Measurements from ENCODE around the gene TUBA4B.
"Not testable (repeated sequence)": the region's sequence is repeated elsewhere in the genome, so short reads cannot be mapped to it uniquely, and the experiment has no call there.

Gene TUBA4B

DNA sequence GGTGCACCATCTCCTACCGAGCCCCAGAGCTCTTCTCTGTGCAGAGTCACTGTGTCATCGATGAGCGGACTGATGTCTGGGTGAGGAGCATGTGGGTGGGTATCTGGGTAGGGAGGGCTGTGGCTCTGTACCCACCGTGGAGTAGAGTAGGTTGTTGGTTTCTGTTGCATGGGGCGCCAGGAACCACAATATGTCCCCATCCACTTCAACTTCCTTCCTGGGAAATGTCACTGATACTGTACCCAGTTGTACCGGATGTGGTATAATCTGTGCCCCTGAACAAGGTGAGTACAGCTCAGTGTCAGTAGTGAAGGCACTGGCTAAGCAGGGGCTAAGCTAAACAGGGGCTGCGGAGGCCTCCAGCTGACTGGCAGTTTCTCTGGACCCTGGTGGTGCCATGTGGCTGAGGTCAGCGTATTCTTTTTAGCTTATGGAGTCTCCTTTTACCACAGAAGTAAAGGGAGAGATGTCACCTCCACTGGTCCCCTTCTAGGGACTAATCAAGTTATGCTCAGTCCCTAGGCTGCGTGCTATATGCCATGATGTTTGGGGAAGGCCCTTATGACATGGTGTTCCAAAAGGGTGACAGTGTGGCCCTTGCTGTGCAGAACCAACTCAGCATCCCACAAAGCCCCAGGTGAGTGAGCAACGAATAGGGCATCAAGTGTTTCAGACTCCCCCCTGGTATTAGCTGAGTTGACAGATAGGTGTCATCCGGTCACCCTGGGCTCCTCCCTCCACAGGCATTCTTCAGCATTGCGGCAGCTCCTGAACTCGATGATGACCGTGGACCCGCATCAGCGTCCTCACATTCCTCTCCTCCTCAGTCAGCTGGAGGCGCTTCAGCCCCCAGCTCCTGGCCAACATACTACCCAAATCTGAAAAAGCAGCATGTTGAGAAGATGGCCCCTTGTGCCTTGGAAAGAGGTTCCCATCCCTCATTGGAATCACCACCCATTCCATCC, 5.1 kb upstream of the TUBA4B start:
- peak; percentile 27 to 31 for DNase-seq (ENCODE audit: low read depth in 1 of 2, low spot score in 1 of 2)

DNA sequence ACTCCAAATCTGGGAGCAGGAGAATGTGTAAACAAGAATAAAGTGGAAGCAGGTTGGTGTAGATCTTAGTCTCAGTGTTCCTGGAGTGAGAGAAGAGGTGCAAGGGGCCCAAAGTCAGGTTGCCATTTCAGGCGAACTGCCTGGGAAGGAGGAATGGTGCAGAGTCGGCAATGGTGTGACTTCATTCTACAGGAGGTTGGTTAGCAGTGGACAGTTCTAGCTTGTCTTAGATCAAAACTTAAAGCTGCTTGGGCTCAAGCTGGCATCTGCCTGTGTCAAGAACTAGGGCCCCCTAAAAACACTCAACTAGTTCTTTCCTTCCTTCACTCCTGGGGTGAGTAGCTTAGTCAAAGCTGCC, 4.2 kb upstream of the TUBA4B start:
- DNase-seq (ENCODE audit: low read depth in 1 of 2, low spot score in 1 of 2): no peak

DNA sequence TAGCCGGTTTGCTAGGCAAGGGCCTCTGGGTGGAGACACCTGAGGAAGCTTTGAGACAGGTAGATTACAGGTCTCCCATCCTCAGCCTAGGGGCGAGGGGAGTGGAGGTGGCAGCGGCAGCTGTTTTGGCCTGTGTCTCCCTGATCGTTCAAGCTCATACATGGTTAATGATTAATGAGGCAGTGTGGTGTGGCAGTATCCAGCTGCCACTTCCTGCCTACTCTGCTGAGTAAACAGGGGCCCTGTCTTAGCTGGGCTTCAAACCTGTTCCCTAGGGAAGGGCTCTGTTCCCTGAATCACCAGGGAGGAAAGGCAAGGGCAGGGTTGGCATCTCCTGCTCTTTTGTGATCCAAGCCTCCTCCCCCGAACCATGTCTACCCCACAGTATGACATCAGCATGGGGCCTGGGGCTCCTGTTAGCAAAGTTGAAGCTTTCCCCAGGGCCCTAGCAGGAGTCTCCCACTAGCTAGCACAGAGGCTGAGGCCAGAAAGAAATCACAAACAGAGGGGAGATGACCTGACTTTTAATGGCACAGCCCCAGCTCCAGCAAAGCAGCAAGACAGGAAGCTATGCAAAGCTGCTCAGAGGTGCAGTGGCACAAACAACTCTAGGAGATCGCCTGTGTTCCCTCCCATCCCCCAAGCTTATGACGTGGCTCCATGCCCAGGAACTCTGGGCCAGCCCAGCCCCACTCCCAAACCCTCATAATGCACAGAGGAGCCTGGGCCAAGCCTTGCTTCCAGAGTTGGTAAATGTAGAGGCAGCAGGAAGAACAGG, 3.7 kb upstream of the TUBA4B start:
- peak in 1 of 2 donors; percentile 14 for DNase-seq (ENCODE audit: low read depth in 1 of 2, low spot score in 1 of 2)

DNA sequence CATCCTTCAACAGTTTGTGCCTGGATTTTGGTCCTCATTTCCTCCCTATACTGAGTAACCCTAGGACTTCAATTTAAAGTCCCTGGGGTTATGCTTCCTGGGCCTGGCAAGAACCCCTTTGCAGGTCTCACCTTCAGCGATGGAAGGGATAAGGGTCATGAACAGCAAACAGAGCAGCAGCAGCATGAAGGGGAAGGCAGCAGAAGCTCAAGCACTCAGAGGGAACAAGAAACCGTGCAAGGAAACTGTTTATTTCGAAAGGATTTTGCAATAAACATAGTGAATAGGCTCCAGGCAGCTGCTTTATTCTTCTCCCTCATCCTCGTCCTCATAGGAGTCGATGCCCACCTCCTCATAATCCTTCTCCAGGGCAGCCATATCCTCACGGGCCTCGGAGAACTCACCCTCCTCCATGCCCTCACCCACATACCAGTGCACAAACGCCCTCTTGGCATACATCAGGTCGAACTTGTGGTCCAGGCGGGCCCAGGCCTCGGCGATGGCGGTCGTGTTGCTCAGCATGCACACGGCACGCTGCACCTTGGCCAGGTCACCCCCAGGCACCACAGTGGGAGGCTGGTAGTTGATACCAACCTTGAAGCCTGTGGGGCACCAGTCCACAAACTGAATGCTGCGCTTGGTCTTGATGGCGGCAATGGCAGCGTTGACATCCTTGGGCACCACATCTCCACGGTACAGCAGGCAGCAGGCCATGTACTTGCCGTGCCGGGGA, 2.8 kb upstream of the TUBA4B start:
- no peak for DNase-seq (ENCODE audit: low read depth in 1 of 2, low spot score in 1 of 2)

DNA sequence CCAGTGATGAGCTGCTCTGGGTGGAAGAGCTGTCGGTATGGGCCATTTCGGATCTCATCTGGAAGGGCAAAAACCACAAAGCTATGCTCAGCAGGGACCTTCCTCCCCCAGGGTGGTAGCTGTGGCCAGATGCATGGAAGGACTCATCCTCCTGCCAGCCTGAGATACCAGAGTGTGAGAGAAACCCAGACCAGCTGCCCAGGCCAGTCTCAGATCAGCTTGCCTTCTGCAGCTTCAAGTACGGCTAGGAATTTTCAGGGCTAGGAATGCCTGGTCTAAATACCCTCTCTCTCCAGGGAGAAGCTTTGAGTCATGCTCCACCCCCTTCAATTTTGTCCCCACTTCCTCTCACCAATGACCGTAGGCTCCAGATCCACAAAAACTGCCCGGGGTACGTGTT, 1.4 kb upstream of the TUBA4B start:
- no peak for DNase-seq (ENCODE audit: low read depth in 1 of 2, low spot score in 1 of 2)

DNA sequence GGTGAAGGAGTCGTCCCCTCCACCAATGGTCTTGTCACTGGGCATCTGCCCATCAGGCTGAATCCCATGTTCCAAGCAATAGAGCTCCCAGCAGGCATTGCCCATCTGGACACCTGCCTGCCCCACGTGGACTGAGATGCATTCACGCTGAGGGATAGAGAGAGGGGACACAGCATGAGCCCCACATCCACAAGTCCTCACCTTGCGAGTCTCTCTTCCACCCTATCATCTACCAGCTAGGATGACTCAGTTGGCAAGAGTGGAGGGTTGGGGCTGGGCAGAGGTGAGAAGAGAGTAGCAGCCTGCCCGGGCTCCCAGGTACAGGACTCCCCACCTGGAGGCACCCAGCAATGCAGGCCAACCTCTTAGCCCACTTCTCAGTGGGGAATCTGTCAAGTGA, 959 bp upstream of the TUBA4B start:
- DNase-seq (ENCODE audit: low read depth in 1 of 2, low spot score in 1 of 2): peak in 1 of 2 donors; percentile 8

DNA sequence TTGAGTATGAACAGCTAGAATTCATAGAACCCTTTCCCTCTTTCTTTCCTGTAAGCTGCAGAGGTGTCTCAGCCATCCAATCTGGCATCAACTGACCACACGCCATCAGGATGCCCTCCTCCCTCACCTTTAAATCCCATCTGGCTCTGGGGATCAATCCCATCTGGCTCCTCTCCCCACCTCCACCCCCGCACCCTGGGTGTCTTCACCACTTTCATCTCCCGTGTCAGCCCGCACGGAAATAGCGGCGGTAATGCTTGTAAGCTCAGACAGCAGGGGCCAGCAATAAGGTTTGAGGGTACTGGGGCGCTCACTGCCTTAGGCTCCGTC, 508 bp upstream of the TUBA4B start:
- no peak for DNase-seq (ENCODE audit: low read depth in 1 of 2, low spot score in 1 of 2)

DNA sequence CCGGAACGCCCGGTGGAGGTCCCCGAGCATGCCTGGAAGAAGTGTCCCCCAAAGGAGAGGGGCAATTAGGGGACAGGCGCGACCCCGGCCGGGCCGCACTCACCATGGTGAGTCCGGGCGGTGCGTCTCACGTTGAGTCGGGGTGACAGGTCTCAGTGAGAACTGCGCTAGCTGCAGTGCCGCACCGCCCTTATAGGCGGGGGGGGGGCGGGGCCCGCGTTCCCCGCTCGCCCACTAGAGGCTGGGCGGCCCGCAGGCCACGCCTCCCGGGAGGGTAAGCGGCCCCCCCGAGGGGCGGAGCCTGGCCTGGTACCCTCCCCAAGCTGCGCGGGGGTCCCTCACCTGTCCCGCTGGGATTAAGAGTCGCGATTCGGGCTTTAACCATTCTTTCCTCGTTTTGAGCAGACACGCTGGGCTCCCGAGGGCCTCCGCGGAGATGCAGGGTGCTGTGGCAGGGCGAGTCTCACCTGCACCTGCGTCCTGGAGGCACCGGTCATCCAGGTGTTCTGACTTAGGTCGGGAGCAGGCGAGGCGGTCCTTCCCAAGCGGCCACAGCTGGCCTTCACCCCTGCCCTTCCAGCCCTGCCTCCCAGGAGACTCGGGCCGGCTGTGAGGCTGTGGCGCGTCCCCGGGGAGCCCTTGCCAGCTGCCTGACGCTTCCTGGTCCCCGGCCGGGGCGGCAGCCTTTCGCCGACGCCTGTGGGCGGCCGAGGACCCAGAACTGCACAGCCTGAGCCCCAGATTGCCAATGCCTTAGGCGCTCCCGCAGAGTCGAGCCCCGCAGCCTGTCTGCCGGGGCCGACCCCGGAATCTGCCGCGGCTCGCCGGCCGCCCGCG, 928 bp downstream of the TUBA4B start, which contains the start of gene TUBA4A:
TSS of gene TUBA4A (minus strand) at position 166 of the 837 bp plus-strand sequence. CDS start at position 106, 60 bp downstream.
- peak; percentile 88 to 89 for DNase-seq (ENCODE audit: low read depth in 1 of 2, low spot score in 1 of 2)

DNA sequence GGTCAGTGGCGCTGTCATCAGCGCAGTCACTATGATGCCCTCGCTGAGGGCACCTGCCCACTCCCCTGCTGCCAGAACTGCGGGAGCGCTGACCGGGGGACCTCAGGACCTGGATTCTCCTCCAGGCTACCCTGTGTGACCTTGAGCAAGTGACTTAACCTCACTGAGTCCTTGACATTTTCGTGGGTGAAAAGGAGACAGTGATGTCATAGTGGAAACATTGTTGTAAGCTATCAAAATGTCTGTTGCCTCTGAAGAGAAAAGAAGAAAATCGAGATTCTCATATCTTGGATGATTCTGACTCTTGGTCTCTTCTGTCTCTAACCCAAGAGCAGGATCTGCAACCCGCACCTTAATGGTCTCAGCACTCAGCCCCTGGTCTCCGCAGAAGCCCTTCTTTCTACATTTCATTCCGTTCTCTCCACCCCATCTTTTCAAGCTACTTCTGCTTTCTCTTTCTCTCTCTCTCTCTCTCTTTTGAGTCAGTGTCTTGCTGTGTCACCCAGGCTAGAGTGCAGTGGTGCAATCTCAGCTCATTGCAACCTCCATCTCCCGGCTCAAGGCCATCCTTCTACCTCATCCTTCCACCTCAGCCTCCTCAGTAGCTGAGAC, 1.7 kb downstream of the TUBA4B start:
- no peak for DNase-seq (ENCODE audit: low read depth in 1 of 2, low spot score in 1 of 2)

DNA sequence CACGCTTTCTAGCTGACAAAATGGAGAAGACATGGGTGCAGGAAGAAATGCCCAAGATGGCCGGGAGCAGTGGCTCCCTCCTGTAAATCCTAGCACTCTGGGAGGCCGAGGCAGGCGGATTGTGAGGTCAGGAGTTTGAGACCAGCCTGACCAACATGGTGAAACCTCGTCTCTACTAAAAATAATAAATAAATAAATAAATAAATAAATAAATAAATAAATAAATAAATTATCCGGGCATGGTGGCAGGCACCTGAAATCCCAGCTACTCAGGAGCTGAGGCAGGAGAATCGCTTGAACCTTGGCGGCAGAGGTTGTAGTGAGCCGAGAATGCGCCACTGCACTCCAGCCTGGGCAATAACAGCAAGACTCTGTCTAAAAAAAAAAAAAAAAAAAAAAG, 5.9 kb downstream of the TUBA4B start:
- DNase-seq (ENCODE audit: low read depth in 1 of 2, low spot score in 1 of 2): not testable (repeated sequence)

DNA sequence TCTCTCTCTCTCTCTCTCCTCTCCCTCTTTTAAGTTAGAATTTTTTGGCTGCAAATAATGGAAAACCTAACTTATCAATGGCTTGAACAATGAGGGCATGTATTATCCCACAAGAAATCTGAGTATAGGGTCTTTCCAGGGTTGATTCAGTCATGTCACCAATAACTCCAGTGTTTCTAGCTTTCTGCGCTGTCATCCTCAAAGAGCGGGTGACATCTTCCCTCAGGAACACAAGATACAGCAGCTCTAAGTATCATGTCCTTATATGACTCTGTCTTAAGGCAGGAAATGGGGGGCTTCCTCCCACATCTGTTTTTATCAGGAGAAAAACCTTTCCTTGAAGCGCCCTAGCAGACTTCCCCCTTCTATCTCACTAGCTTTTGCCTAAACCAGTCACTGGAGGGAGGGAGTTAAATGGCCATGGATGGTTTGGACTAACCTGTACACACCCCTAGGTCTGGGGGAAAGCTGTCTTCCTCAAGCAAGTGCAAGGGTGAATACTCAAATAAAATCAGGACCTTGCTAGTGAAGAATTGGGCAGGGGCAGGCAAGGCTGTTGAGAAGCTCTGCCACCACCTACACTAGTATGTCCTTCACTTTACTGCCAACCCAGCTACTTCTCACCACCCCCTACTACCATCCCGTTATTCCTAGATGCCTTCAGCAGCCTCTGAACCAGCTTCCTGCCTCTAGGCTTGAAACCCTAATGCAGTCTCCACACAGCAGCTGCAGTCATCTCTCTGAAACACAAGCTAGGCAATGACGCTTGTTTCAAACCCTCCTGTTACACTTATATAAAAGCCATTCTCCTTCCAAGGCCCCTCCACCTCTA, 8.2 kb downstream of the TUBA4B start:
- DNase-seq (ENCODE audit: low read depth in 1 of 2, low spot score in 1 of 2): no peak

DNA sequence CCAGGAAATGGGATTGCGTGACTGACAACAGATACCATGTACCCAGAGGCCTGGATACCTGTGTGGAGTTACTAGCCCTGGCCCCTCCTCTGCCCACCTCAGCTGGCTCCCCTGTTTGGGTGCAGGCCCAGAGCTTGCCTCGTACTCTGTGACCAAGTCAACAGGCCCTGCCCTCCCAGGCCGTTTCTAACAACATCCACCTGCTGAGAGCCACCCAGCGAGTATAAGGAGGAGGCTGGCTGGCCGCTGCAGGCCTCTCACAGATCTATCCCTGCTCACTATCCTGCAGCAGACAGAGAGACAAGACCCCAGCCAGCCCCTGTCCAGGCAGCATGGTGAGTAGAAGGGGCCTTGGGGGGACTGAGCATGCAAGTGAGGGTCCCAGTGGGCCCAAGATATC, 13.2 kb downstream of the TUBA4B start:
- DNase-seq (ENCODE audit: low read depth in 1 of 2, low spot score in 1 of 2): no peak

DNA sequence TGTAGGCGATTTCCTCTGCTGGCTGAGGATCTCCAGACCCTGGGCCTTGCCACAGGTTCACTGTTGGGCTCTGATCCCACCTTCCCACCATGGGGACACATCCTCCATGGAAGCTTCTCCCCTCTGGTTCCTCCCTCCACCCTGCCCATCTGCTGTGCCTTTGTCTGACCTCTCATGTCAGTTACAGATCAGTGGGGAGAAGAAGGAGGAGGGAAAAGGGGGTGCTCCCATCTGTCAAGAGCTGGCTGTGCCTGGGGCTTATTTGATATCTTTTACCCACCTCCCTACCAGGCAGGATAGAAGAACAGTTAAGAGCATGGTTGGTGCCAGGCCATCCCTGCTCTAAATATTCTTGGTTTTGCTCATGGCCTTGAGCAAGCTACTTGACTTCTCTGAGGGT, 13.8 kb downstream of the TUBA4B start:
- no peak for DNase-seq (ENCODE audit: low read depth in 1 of 2, low spot score in 1 of 2)

DNA sequence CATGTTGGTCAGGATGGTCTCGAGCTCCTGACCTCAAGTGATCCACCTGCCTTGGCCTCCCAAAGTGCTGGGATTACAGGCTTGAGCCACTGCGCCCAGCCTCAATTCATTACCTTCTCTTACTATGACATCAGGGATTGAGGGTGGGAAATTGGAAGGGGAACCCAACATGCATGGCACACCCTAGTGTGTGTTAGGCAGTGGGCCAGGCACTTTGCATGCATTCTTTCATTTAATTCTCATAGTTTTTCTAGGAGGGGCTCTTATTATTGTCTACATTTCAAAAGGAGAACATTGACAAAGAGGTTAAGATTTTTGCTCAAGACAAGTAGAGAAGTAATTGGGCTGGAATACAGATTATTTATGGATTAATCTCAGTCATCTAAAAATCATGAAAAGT, 15.3 kb downstream of the TUBA4B start:
- DNase-seq (ENCODE audit: low read depth in 1 of 2, low spot score in 1 of 2): no peak

DNA sequence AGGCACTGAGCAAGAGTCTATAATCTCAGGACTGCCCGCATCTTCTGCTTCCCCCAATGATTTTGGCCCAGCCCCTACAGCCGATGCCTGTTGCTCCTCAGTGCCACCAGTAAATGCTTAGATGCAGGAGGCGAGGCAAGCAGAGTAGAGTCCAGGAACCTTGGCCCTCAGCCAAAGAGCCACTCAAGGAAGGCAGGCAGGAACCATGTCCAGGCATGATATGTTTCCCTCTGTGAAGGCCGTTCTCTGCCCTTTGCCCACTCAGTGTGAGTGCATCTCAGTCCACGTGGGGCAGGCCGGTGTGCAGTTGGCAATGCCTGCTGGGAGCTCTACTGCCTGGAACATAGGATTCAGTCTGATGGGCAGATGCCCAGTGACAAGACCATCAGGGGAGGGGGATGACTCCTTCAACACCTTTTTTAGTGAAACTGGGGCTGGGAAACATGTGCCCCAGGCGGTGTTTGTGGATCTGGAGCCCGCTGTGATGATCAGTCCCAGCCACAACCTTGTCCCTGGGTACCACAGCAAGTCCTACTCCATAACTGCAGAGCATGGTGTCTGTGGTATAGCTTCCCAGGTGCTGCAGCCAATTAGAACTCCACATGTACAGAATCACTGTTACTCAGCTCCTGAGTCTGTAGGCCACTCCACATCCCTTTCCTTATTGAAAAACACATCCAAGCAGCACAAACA, 16.5 kb downstream of the TUBA4B start:
- DNase-seq (ENCODE audit: low read depth in 1 of 2, low spot score in 1 of 2): no peak

DNA sequence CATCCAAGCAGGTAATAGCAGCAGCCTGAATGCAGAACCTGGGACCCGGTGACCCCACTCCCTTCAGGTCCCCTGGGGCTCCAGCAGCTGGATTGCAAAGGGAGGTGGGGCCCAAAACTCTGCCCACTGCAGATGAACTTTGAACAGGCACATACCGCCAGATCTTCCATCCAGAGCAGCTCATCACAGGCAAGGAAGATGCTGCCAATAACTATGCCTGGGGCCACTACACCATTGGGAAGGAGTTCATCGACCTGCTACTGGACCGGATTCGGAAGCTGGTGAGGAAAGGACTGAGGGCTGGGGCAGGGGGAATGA, 17.0 kb downstream of the TUBA4B start:
- DNase-seq (ENCODE audit: low read depth in 1 of 2, low spot score in 1 of 2): no peak

DNA sequence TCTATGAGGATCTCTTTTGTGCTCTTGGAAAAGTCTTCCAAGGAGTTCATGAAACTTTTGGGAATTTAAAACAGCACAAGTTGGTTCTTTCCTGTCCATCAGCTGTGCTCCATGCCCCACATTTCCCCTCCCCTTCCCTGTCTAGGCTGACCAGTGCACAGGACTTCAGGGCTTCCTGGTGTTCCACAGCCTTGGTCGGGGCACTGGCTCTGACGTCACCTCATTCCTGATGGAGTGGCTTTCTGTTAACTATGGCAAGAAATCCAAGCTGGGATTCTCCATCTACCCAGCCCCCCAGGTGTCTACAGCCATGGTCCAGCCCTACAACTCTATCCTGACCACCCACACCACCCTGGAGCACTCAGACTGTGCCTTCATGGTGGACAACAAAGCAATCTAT, 18.0 kb downstream of the TUBA4B start:
- no peak for DNase-seq (ENCODE audit: low read depth in 1 of 2, low spot score in 1 of 2)

DNA sequence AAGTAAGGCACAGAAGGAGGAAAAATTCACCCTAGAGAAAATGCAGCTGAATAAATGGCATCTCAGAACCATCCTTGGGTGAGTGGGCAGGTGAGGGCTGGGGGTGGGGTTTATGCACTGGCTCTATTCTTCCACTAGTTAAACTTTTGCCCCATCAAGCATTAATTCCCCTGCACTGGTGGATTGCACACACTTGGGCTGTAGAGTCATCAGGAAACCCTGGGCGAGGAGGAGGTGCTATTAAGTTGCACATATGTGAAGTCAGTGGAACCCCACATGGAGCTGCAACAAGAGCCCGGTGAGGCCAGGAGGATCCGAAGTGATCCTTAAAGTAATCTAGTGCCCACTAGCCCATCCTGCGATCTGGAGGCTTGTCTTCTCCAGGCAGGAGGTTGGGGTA, 19.3 kb downstream of the TUBA4B start:
- no peak for DNase-seq (ENCODE audit: low read depth in 1 of 2, low spot score in 1 of 2)

DNA sequence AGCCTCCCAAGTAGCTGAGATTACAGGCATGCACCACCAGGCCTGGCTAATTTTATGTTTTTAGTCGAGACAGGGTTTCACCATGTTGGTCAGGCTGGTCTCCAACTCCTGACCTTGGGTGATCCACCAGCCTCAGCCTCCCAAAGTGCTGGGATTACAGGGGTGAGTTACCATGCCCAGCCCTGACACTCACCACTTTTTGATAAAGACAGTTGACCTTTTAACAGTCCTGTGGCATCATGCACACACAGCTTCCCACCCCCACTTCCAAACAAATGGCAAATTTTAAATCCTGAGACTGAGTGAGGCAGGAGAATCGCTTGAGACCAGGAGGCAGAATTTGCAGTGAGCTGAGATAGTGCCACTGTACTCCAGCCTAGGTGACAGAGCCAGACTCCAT, 20.0 kb downstream of the TUBA4B start:
- DNase-seq (ENCODE audit: low read depth in 1 of 2, low spot score in 1 of 2): no peak

Data from stimulated activated CD4-positive, alpha-beta T cell treated with anti-CD3 and anti-CD28 coated beads, Interleukin-15, amount 100 ng/mL, for 1 hour (primary cell).